Measurements from ENCODE around the gene EFNA2. TPM values are rescaled to one million over a fixed set of nuclear protein-coding genes. Genes with fewer than 3 reads are reported as not detected.
"Not testable (repeated sequence)": the region's sequence is repeated elsewhere in the genome, so short reads cannot be mapped to it uniquely, and the experiment has no call there.

Gene EFNA2
- total RNA-seq, 1 donor from 2014 or later: 17.6 TPM

DNA sequence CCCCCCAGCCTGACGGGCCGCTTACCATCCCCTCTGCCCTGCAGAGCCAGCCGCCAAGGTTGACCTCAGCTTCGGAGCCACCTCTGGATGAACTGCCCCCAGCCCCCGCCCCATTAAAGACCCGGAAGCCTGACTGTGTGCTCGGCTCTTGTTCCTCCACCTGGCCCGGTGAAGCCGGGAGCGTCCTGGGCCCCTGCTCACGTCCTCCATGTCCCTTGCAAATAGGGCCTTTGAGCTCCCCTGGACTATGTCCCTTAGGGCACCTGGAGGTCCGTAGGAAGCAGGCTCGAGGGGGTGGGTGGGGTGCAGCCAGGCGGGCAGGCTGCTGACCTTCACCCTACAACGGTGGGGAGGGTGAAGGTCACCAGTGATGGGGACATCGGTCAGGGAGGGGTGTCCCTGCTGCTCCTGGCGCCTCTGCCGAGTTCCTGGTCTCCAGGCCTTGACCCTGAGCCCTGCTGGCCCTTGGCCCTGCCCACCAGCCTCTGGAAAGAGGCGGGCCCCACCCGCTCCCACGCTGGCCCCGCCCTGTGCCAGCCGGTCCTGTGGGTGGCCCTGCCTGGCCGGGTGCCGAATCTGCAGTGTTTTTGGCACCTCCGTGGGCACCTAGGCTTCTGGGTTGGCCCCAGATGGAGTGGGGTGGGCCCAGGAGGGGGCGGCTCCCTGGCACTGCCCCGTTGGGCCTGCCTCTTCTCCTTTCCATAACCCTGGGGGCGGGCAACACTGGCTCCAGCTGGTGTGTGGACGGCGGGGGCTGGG lies 40.8 kb upstream of the EFNA2 start:
- Mint-ChIP-seq H3K4me3 (peak overlapping the region; percentile 79), H3K27me3 (no peaks in the 10 kb centered on the region), H3K9me3 (no peaks in the 10 kb centered on the region), H3K27ac (peak overlapping the region; percentile 87), H3K4me1 (ENCODE audit: unreplicated experiment) (peaks cover 5% of the 10 kb centered on the region), H3K36me3 (no peaks in the 10 kb centered on the region)
- DNase-seq (ENCODE audit: extremely low spot score, unreplicated experiment): no peak
- TF ChIP-seq, protein P1, sequence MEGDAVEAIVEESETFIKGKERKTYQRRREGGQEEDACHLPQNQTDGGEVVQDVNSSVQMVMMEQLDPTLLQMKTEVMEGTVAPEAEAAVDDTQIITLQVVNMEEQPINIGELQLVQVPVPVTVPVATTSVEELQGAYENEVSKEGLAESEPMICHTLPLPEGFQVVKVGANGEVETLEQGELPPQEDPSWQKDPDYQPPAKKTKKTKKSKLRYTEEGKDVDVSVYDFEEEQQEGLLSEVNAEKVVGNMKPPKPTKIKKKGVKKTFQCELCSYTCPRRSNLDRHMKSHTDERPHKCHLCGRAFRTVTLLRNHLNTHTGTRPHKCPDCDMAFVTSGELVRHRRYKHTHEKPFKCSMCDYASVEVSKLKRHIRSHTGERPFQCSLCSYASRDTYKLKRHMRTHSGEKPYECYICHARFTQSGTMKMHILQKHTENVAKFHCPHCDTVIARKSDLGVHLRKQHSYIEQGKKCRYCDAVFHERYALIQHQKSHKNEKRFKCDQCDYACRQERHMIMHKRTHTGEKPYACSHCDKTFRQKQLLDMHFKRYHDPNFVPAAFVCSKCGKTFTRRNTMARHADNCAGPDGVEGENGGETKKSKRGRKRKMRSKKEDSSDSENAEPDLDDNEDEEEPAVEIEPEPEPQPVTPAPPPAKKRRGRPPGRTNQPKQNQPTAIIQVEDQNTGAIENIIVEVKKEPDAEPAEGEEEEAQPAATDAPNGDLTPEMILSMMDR (conservative IDR thresholded peaks at IDR 0.05): no peak

DNA sequence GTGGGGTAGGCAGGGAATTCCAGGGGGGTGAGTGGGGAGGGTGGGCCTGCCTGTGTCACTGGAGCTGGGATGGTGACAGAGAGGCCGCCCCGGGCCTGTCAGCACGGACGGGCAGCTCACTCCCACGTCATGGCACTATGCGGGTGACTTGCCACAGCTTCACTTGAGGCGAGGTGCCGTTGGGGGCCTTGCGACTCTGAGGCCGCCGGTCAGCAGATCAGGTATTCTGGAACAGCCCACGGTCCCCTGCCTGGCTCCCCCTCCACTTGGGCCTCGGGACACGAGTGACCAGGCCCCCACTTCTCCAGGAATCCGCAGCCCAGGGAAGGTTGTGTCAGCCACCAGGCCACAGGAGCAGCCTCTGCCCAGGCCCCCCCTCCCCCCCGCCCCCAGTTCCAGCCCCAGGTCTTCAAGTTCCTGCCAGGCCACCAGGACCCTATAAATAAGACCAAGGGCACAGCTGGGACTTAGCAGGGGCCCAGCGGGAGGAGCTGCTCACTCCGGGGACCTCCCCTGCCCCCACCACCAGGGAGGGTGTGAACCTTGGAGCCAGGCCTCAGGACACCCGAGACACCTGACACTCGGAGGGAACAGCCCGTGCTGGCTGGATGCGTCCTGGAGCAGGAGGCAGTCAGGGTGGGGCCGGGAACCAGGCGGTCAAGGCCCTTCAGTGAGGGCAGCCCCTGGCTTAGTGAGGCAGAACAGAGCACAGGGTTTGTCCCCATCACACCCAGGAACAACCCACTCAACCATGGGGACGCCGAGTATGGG lies 40.0 kb upstream of the EFNA2 start:
- Mint-ChIP-seq H3K4me1 (ENCODE audit: unreplicated experiment) (peaks cover 5% of the 10 kb centered on the region), H3K9me3 (no peaks in the 10 kb centered on the region), H3K27ac (no peak overlapping the region), H3K36me3 (no peaks in the 10 kb centered on the region), H3K27me3 (no peaks in the 10 kb centered on the region), H3K4me3 (no peak overlapping the region)
- TF ChIP-seq, protein P1 (conservative IDR thresholded peaks at IDR 0.05): no peak
- no peak for DNase-seq (ENCODE audit: extremely low spot score, unreplicated experiment)

DNA sequence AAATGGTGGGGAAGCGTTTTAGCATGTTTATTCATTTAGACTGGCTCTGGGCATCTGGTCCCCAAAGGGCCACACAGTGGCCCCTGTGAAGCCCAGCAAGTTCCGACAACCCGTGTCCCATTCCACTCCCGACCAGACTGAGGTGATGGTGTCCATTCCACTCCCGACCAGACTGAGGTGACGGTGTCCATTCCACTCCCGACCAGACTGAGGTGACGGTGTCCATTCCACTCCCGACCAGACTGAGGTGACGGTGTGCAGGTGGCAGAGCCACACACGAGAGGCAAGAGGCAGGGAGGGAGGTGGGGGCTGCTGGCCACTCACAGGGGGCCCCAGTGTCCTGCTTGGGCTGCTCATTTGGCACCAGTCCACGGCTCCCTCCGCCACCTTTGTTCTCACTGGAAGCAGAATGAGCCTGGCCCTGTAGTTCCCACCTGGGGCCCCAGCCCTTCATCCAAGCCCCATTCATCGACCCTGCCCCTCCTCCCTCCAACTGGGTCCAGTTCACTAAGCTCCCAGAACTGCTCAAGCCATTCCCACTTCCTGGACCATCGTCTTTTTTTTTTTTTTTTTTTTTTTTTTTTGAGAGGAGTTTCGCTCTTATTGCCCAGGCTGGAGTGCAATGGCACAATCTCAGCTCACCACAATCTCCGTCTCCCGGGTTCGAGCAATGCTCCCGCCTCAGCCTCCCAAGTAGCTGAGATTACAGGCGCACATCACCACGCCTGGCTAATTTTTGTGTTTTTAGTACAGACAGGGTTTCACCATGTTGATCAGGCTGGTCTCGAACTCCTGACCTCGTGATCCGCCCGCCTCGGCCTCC lies 39.2 kb upstream of the EFNA2 start:
- Mint-ChIP-seq H3K4me3 (peak overlapping the region; percentile 63), H3K27ac (peak overlapping the region; percentile 50)
- not testable (repeated sequence) for H3K4me1 Mint-ChIP-seq (ENCODE audit: unreplicated experiment); H3K9me3 Mint-ChIP-seq; H3K36me3 Mint-ChIP-seq; H3K27me3 Mint-ChIP-seq; DNase-seq (ENCODE audit: extremely low spot score, unreplicated experiment)

DNA sequence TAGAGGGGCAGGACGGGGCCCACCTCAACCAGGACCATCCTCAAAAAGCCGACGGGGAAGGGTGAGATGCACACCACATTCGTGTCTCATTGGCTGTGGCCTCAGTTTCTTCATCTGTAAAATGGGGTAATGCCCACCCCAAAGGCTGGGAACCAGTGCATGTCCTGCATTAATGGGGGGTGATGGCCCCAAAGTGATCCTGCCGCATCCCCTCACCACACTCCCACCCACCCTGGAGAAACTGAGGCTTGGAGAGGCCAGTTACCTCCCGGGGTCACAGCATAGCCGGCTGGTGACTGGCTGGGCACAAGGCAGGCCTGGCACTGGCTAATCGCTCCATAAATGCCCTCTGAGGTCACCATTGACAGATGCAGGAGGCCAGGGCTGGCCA lies 37.9 kb upstream of the EFNA2 start:
- Mint-ChIP-seq H3K9me3 (no peaks in the 10 kb centered on the region), H3K36me3 (peaks cover 4% of the 10 kb centered on the region), H3K27me3 (no peaks in the 10 kb centered on the region), H3K4me3 (peak overlapping the region; percentile 31), H3K4me1 (ENCODE audit: unreplicated experiment) (no peaks in the 10 kb centered on the region), H3K27ac (no peak overlapping the region)
- no peak for DNase-seq (ENCODE audit: extremely low spot score, unreplicated experiment)
- TF ChIP-seq, protein P1 (conservative IDR thresholded peaks at IDR 0.05): no peak

DNA sequence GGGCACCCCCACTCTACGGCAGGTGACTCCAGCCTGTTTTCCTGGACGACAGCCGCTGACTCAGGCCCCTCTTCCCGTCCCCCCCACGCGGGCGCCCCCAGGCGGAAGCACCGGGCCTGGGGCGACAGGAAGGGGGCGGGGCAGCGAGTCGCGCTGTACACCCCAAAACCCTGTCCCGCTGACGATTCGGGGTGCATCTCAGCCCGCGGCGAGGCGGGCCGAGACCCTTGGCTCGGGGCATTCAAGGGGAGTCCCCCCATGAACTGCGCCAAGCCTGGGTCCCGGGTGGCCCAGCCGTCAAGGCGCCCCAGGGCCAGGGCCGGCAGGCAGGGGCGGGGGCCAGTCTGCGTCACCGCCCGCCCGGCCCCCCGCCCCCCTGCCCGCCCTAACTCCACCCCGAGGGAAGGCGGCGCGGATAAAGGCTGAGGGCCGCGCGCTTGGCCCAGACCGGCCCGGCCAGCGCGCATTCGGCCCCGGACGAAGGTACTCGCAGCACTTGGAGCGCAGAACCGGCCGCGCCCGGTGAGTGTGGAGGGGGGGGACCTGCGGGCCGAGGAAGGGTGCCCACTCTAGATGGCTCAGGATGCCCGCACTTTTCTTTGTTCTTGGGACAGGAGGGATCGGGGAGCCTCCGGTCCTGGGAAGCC lies 37.4 kb upstream of the EFNA2 start, which contains the start of gene MIDN:
Gene MIDN, plus strand, starts transcription at position 445 of the 647 bp plus-strand sequence. CDS start 1,714 bp downstream, outside the sequence.
- peak within 1 kb of the TSS; percentile 66 for H3K27ac Mint-ChIP-seq
- no peaks in the 10 kb centered on the region for H3K27me3 Mint-ChIP-seq
- H3K4me1 Mint-ChIP-seq (ENCODE audit: unreplicated experiment): no peaks in the 10 kb centered on the region
- peak within 1 kb of the TSS; percentile 84 for H3K4me3 Mint-ChIP-seq
- no peak for DNase-seq (ENCODE audit: extremely low spot score, unreplicated experiment)
- H3K9me3 Mint-ChIP-seq: no peaks in the 10 kb centered on the region
- TF ChIP-seq, protein P1 (conservative IDR thresholded peaks at IDR 0.05): no peak
- peaks cover 4% of the 10 kb centered on the region for H3K36me3 Mint-ChIP-seq
